ENCODE data around the gene PEX13. TPM values are rescaled to one million over a fixed set of nuclear protein-coding genes. Genes with fewer than 3 reads are reported as not detected.

Gene PEX13
- total RNA-seq, 1 experiment from 2014 or later, result 32.0 TPM

DNA sequence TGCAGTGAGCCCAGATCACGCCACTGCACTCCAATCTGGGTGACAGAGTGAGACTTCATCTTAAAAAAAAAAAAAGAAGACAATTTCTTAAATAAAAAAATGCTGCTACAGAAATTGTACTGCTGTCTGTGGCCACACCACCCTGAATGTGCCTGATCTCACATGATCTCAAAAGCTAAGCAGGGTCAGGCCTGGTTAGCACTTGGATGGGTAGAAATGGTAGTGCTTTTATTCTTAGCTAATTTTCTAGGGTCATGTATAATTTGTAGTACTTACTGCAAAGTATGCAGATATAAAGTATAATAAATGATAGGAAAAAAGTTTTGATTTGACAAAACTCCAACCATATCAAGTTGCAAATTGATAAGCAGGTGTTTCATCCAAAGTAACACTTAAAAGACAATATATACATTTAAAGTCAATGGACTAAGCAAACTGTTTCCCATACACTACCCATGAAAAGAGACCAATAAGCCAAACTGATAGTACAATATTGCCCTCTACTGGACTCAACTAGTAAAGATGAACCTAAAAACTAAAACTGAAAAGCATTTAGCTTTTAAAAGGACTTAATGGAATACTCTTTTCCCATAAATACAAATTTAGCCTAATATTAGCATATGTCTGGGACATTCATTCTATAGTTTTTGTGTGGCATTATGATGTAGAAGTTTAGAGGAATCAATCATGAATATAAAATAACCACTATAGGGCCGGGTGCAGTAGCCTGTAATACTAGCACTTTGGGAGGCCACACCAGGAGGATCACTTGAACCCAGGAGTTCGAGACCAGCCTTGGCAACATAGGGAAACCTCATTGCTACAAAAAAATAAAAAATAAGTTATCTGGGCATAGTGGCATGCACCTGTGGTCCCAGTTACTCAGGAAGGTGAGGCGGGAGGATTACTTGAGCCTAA lies 18.6 kb upstream of the PEX13 start:
- no TSS peak for BruUV-seq (replicated peaks)
- Mint-ChIP-seq H3K27me3 (ENCODE audit: unreplicated experiment) (no peaks in the 10 kb centered on the region), H3K4me1 (ENCODE audit: low read depth, unreplicated experiment) (no peaks in the 10 kb centered on the region), H3K4me3 (ENCODE audit: low read depth, unreplicated experiment) (no peak overlapping the region), H3K36me3 (ENCODE audit: insufficient read depth, unreplicated experiment) (no peaks in the 10 kb centered on the region), H3K27ac (ENCODE audit: unreplicated experiment) (no peak overlapping the region), H3K9me3 (ENCODE audit: low read depth, unreplicated experiment) (no peaks in the 10 kb centered on the region)
- TF ChIP-seq, protein P1, sequence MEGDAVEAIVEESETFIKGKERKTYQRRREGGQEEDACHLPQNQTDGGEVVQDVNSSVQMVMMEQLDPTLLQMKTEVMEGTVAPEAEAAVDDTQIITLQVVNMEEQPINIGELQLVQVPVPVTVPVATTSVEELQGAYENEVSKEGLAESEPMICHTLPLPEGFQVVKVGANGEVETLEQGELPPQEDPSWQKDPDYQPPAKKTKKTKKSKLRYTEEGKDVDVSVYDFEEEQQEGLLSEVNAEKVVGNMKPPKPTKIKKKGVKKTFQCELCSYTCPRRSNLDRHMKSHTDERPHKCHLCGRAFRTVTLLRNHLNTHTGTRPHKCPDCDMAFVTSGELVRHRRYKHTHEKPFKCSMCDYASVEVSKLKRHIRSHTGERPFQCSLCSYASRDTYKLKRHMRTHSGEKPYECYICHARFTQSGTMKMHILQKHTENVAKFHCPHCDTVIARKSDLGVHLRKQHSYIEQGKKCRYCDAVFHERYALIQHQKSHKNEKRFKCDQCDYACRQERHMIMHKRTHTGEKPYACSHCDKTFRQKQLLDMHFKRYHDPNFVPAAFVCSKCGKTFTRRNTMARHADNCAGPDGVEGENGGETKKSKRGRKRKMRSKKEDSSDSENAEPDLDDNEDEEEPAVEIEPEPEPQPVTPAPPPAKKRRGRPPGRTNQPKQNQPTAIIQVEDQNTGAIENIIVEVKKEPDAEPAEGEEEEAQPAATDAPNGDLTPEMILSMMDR (IDR thresholded peaks at IDR 0.05; ENCODE audit: unreplicated experiment), result peak; percentile 39
- DNase-seq, result no peak
- CTCF ChIA-PET, result interaction anchor here (0.6 to 1.6 kb wide), 9 partner anchors 18 to 292 kb away, joined by 3 to 9 read pairs (median 4); no protein-coding TSS in a partner anchor
- intact Hi-C loops (cut with micrococcal nuclease; ENCODE audit: unreplicated experiment), result loop anchor here (1.0 to 5.0 kb wide), 3 partner anchors 117 to 292 kb away; partner anchors contain the start of gene REL

- intact Hi-C loops (cut with micrococcal nuclease; ENCODE audit: unreplicated experiment), result no loop called here
Measured at GRCh38 chr2:61005736-61006135, 11.8 kb upstream of the PEX13 start.

DNA sequence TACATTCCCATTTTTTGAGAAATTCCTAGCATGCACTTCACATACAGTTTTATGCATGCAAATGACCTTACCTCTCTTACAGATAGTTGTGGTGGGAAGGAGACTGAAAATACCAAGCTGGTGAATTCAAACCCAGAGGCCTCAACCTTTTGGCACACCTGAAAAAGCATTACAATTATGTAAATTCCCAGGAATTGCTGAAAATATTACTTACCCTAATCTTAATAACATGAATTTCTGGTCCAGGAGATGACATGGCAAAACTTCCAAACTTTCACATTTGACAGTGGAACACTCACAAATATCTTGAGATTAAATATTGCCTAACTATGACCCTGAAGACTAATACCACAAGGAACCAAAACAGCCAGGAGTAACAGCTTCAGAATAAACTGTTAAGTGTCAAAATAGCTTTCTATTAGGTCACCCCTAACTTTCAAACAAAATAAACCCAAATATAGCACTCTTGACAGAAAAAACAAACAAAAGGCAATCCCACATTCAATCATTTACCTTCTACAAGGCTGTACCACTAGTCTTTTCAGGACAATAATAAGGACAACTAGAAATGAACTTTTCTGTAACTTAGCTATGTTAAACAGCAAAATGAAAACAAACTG lies 10.9 kb upstream of the PEX13 start:
- peaks cover 4% of the 10 kb centered on the region for H3K36me3 Mint-ChIP-seq (ENCODE audit: insufficient read depth, unreplicated experiment)
- H3K27me3 Mint-ChIP-seq (ENCODE audit: unreplicated experiment), result no peaks in the 10 kb centered on the region
- intact Hi-C loops (cut with micrococcal nuclease; ENCODE audit: unreplicated experiment), result no loop called here
- TF ChIP-seq, protein P1 (IDR thresholded peaks at IDR 0.05; ENCODE audit: unreplicated experiment), result no peak
- no TSS peak for BruUV-seq (replicated peaks)
- no peaks in the 10 kb centered on the region for H3K9me3 Mint-ChIP-seq (ENCODE audit: low read depth, unreplicated experiment)
- no peak overlapping the region for H3K27ac Mint-ChIP-seq (ENCODE audit: unreplicated experiment)
- H3K4me1 Mint-ChIP-seq (ENCODE audit: low read depth, unreplicated experiment), result no peaks in the 10 kb centered on the region
- no peak overlapping the region for H3K4me3 Mint-ChIP-seq (ENCODE audit: low read depth, unreplicated experiment)
- CTCF ChIA-PET, result interaction anchor here (0.6 to 1.2 kb wide), 3 partner anchors 14 to 216 kb away, joined by 3 to 6 read pairs (median 4); no protein-coding TSS in a partner anchor
- DNase-seq, result no peak

More at GRCh38 chr2:61005736-61006135, 11.8 kb upstream of the PEX13 start:
- CTCF ChIA-PET, result interaction anchor here (1.2 kb wide), 1 partner anchor 13 kb away, joined by 3 read pairs; no protein-coding TSS in a partner anchor
- no peak for DNase-seq
- Mint-ChIP-seq H3K36me3 (ENCODE audit: insufficient read depth, unreplicated experiment) (peaks cover 4% of the 10 kb centered on the region), H3K4me3 (ENCODE audit: low read depth, unreplicated experiment) (no peak overlapping the region), H3K27me3 (ENCODE audit: unreplicated experiment) (no peaks in the 10 kb centered on the region), H3K27ac (ENCODE audit: unreplicated experiment) (no peak overlapping the region), H3K9me3 (ENCODE audit: low read depth, unreplicated experiment) (no peaks in the 10 kb centered on the region), H3K4me1 (ENCODE audit: low read depth, unreplicated experiment) (no peaks in the 10 kb centered on the region)
- TF ChIP-seq, protein P1 (IDR thresholded peaks at IDR 0.05; ENCODE audit: unreplicated experiment), result no peak
- no TSS peak for BruUV-seq (replicated peaks)

- TF ChIP-seq, protein P1 (IDR thresholded peaks at IDR 0.05; ENCODE audit: unreplicated experiment), result no peak
- intact Hi-C loops (cut with micrococcal nuclease; ENCODE audit: unreplicated experiment), result no loop called here
- CTCF ChIA-PET, result no interaction called here
- no TSS peak for BruUV-seq (replicated peaks)
- peaks cover 4% of the 10 kb centered on the region for H3K36me3 Mint-ChIP-seq (ENCODE audit: insufficient read depth, unreplicated experiment)
- peaks cover 18% of the 10 kb centered on the region for H3K4me1 Mint-ChIP-seq (ENCODE audit: low read depth, unreplicated experiment)
- no peak overlapping the region for H3K4me3 Mint-ChIP-seq (ENCODE audit: low read depth, unreplicated experiment)
- H3K27ac Mint-ChIP-seq (ENCODE audit: unreplicated experiment), result no peak overlapping the region
- no peaks in the 10 kb centered on the region for H3K9me3 Mint-ChIP-seq (ENCODE audit: low read depth, unreplicated experiment)
- H3K27me3 Mint-ChIP-seq (ENCODE audit: unreplicated experiment), result no peaks in the 10 kb centered on the region
- no peak for DNase-seq
Measured at GRCh38 chr2:61009355-61009754, 8.2 kb upstream of the PEX13 start.
